H9 (cell line): ENCODE measurements around the gene MRPL40. TPM values are rescaled to one million over a fixed set of nuclear protein-coding genes. Genes with fewer than 3 reads are reported as not detected.

ENCODE experiments used
- DNase-seq: peaks from one replicate; pipeline ENCODE4 v3.0.0-alpha.2; 2017
- H2AFZ ChIP-seq: one replicate; pipeline ENCODE4 v1.6.1; 2013; ENCODE audit warnings: mild to moderate bottlenecking, low read length, control low read depth, moderate library complexity
- H2AK5ac ChIP-seq: 2 replicates; pipeline ENCODE4 v1.6.1; 2013; ENCODE audit warnings: low read length, control low read depth, mixed read lengths; ENCODE audit not compliant: insufficient read length
- H2BK120ac ChIP-seq: one replicate; pipeline ENCODE4 v1.6.1; 2013; ENCODE audit warnings: low read depth, mild to moderate bottlenecking, low read length, control low read depth, inconsistent platforms; ENCODE audit not compliant: poor library complexity, severe bottlenecking
- H2BK12ac ChIP-seq: 2 replicates; pipeline ENCODE4 v1.6.1; 2013; ENCODE audit warnings: low read length, control low read depth, mixed read lengths, low read depth; ENCODE audit not compliant: insufficient read length
- H2BK15ac ChIP-seq: 2 replicates; pipeline ENCODE4 v1.6.1; 2013; ENCODE audit warnings: low read depth, low read length, control low read depth
- H2BK20ac ChIP-seq: one replicate; pipeline ENCODE4 v1.6.1; 2013; ENCODE audit warnings: low read depth, mild to moderate bottlenecking, low read length, control low read depth, inconsistent platforms; ENCODE audit not compliant: poor library complexity, severe bottlenecking
- H2BK5ac ChIP-seq: 2 replicates; pipeline ENCODE4 v1.6.1; 2013; ENCODE audit warnings: low read length, control low read depth, mixed read lengths; ENCODE audit not compliant: insufficient read length
- H3K14ac ChIP-seq: 2 replicates; pipeline ENCODE4 v1.6.1; 2013; ENCODE audit warnings: low read length, control low read depth; ENCODE audit not compliant: insufficient read depth
- H3K18ac ChIP-seq: 2 replicates; pipeline ENCODE4 v1.6.1; 2013; ENCODE audit warnings: low read depth, mild to moderate bottlenecking, mixed read lengths, low read length, control low read depth; ENCODE audit not compliant: insufficient read length
- H3K23ac ChIP-seq: 2 replicates; pipeline ENCODE4 v1.6.1; 2013; ENCODE audit warnings: low read length, control low read depth, mixed read lengths, low read depth; ENCODE audit not compliant: insufficient read length
- H3K23me2 ChIP-seq: 2 replicates; pipeline ENCODE4 v1.6.1; 2013; ENCODE audit warnings: low read depth, mild to moderate bottlenecking, mixed read lengths, low read length, control low read depth; ENCODE audit not compliant: insufficient read length, poor library complexity, severe bottlenecking
- H3K27ac ChIP-seq: 2 replicates; pipeline ENCODE4 v1.5.1; 2013; ENCODE audit warnings: low read length, control low read depth, mixed read lengths, low read depth; ENCODE audit not compliant: insufficient read length
- H3K27me3 ChIP-seq: 2 replicates; pipeline ENCODE4 v1.6.1; 2013; ENCODE audit warnings: low read length, control low read depth, inconsistent platforms; ENCODE audit not compliant: insufficient read depth
- H3K4ac ChIP-seq: 2 replicates; pipeline ENCODE4 v1.6.1; 2013; ENCODE audit warnings: low read depth, mild to moderate bottlenecking, control low read depth, inconsistent platforms, low read length, moderate library complexity
- H3K4me1 ChIP-seq: 2 replicates; pipeline ENCODE4 v1.6.1; 2013; ENCODE audit warnings: low read length, control low read depth, inconsistent platforms; ENCODE audit not compliant: insufficient read depth
- H3K4me2 ChIP-seq: 2 replicates; pipeline ENCODE4 v1.6.1; 2013; ENCODE audit warnings: low read length, control low read depth, mixed read lengths; ENCODE audit not compliant: insufficient read length, insufficient read depth
- H3K56ac ChIP-seq: 2 replicates; pipeline ENCODE4 v1.6.1; 2013; ENCODE audit warnings: low read depth, mild to moderate bottlenecking, mixed read lengths, low read length, control low read depth; ENCODE audit not compliant: insufficient read length
- H3K79me1 ChIP-seq: 2 replicates; pipeline ENCODE4 v1.6.1; 2013; ENCODE audit warnings: low read depth, mild to moderate bottlenecking, moderate library complexity, low read length, control low read depth, inconsistent platforms; ENCODE audit not compliant: insufficient read depth, poor library complexity, severe bottlenecking
- H3K79me2 ChIP-seq: 2 replicates; pipeline ENCODE4 v1.6.1; 2013; ENCODE audit warnings: low read length, control low read depth, inconsistent platforms; ENCODE audit not compliant: insufficient read depth
- H3K9ac ChIP-seq: 2 replicates; pipeline ENCODE4 v1.6.1; 2013; ENCODE audit warnings: low read length, control low read depth, mixed read lengths; ENCODE audit not compliant: insufficient read length; ENCODE audit errors: extremely low read depth
- H3K9me3 ChIP-seq: one replicate; pipeline ENCODE4 v1.6.1; 2013; ENCODE audit warnings: low read depth, low read length, inconsistent platforms; ENCODE audit not compliant: control insufficient read depth
- H3T11ph ChIP-seq: one replicate; pipeline ENCODE4 v1.6.1; 2013; ENCODE audit warnings: mild to moderate bottlenecking, low read length, control low read depth, inconsistent platforms
- H4K20me1 ChIP-seq: one replicate; pipeline ENCODE4 v1.6.1; 2013; ENCODE audit not compliant: control insufficient read depth, insufficient read length, insufficient read depth
- H4K5ac ChIP-seq: 2 replicates; pipeline ENCODE4 v1.6.1; 2013; ENCODE audit warnings: low read depth, mild to moderate bottlenecking, mixed read lengths, low read length, control low read depth; ENCODE audit not compliant: insufficient read length
- H4K8ac ChIP-seq: replicated peaks from 2 replicates; pipeline ENCODE4 v1.6.1; 2013; ENCODE audit warnings: low read length, control low read depth, mixed read lengths, low read depth; ENCODE audit not compliant: insufficient read length
- H4K91ac ChIP-seq: 2 replicates; pipeline ENCODE4 v1.6.1; 2013; ENCODE audit warnings: low read depth, mild to moderate bottlenecking, moderate library complexity, mixed read lengths, low read length, control low read depth; ENCODE audit not compliant: insufficient read length
- H3K27ac Mint-ChIP-seq, 3 experiments: 2 replicates in 2 of 3; 3 replicates in 1 of 3; pipeline ENCODE4 v1.8.0; 2020 to 2021; ENCODE audit warnings: mixed read lengths in 3 of 3, mild to moderate bottlenecking in 1 of 3, moderate library complexity in 1 of 3
- H3K27me3 Mint-ChIP-seq: 2 replicates; pipeline ENCODE4 v1.8.0; 2021; ENCODE audit warnings: low read depth, mild to moderate bottlenecking, moderate library complexity, mixed read lengths
- H3K36me3 Mint-ChIP-seq, 3 experiments: 2 replicates in 2 of 3; 3 replicates in 1 of 3; pipeline ENCODE4 v1.8.0; 2020 to 2021; ENCODE audit warnings: low read depth in 3 of 3, mixed read lengths in 3 of 3; ENCODE audit not compliant: insufficient read depth in 1 of 3
- H3K4me1 Mint-ChIP-seq, 2 experiments: 2 replicates each; pipeline ENCODE4 v1.8.0; 2020; ENCODE audit warnings: mixed read lengths in 2 of 2
- H3K4me3 Mint-ChIP-seq, 2 experiments: 2 replicates in 1 of 2; 3 replicates in 1 of 2; pipeline ENCODE4 v1.8.0; 2020 to 2021; ENCODE audit warnings: mild to moderate bottlenecking in 2 of 2, mixed read lengths in 2 of 2, moderate library complexity in 1 of 2
- H3K9me3 Mint-ChIP-seq, 2 experiments: 2 replicates in 1 of 2; 3 replicates in 1 of 2; pipeline ENCODE4 v1.8.0; 2020; ENCODE audit warnings: mild to moderate bottlenecking in 2 of 2, mixed read lengths in 2 of 2, moderate library complexity in 1 of 2
- CTCF ChIP-seq: fragments of 200-600 bp; sonication (generic); conservative IDR thresholded peaks from 3 replicates; pipeline ENCODE4 v1.8.0; 2021; ENCODE audit warnings: antibody characterized with exemption, mild to moderate bottlenecking
- WGBS: extraction: QIAGEN DNeasy Blood & Tissue Kit; methylation state at CpG from one replicate; pipeline ENCODE4 v1.1.7; 2013; ENCODE audit warnings: missing lambda C conversion rate, low lambda C conversion rate, mixed read lengths; ENCODE audit not compliant: insufficient read length; ENCODE audit errors: extremely low coverage; 5-methylcytosine and 5-hydroxymethylcytosine counted together
- total RNA-seq: library from RNA; stranded (reverse); gene quantifications from 2 replicates; pipeline ENCODE4 v1.2.1, GENCODE V29; 2021

MRPL40 gene
- total RNA-seq, 1 experiment from 2014 or later = 15.2 TPM

- WGBS = no CpG with 5 or more reads among the region's 4 CpGs
- H3K36me3 Mint-ChIP-seq = peaks cover 27 to 85% (median 51%) of the 10 kb centered on the region in 3 experiments; a peak in 6 of 7 replicates
- no peaks in the 10 kb centered on the region; a peak in 1 of 5 replicates for H3K9me3 Mint-ChIP-seq
Observed at GRCh38 chr22:19464975-19465374, 32.6 kb downstream of the MRPL40 start.

More at GRCh38 chr22:19464975-19465374, 32.6 kb downstream of the MRPL40 start:
- no peaks in the 10 kb centered on the region for H3K9me3 ChIP-seq
- no peaks in the 10 kb centered on the region for H3K27me3 ChIP-seq
- no peak overlapping the region for H2AFZ ChIP-seq
- no peak overlapping the region for H3K56ac ChIP-seq
- H4K8ac ChIP-seq = no peak overlapping the region
- no peaks in the 10 kb centered on the region for H3K4me1 ChIP-seq
- H3K18ac ChIP-seq = no peak overlapping the region
- TF ChIP-seq CTCF = no peak
- no peaks in the 10 kb centered on the region for H3K4me1 Mint-ChIP-seq
- no peak overlapping the region for H2BK5ac ChIP-seq
- H2BK20ac ChIP-seq = no peak overlapping the region
- DNase-seq = no peak
- no peak overlapping the region for H2AK5ac ChIP-seq
- no peak overlapping the region for H2BK15ac ChIP-seq
- no peaks in the 10 kb centered on the region for H3K79me2 ChIP-seq
- H3K27me3 Mint-ChIP-seq = no peaks in the 10 kb centered on the region; the same call in 1 of the 2 replicates
- H2BK12ac ChIP-seq = no peak overlapping the region
- no peak overlapping the region for H3K9ac ChIP-seq
- H3K14ac ChIP-seq = no peak overlapping the region
- no peak overlapping the region for H3K4ac ChIP-seq
- no peak overlapping the region for H3K23ac ChIP-seq
- H3K79me1 ChIP-seq = no peaks in the 10 kb centered on the region
- no peak overlapping the region for H3K4me2 ChIP-seq
- no peak overlapping the region for H3T11ph ChIP-seq
- H4K5ac ChIP-seq = no peak overlapping the region
- H4K91ac ChIP-seq = no peak overlapping the region
- no peak overlapping the region for H3K27ac Mint-ChIP-seq
- H4K20me1 ChIP-seq = no peaks in the 10 kb centered on the region
- H3K27ac ChIP-seq = no peak overlapping the region
- H3K23me2 ChIP-seq = no peaks in the 10 kb centered on the region
- H2BK120ac ChIP-seq = no peak overlapping the region
- no peak overlapping the region for H3K4me3 Mint-ChIP-seq
